Ishikawa (cell line): ENCODE results near the gene METTL24.

ENCODE experiments used
- EP300 ChIP-seq: IDR thresholded peaks from 2 replicates; pipeline ENCODE4 v1.6.1; 2012; ENCODE audit warnings: borderline replicate concordance
- FOXM1 ChIP-seq: IDR thresholded peaks from 2 replicates; pipeline ENCODE4 v1.6.1; 2012; ENCODE audit warnings: low read depth, borderline replicate concordance
- NFIC ChIP-seq: IDR thresholded peaks from 2 replicates; pipeline ENCODE4 v1.6.1; 2012
- RAD21 ChIP-seq: IDR thresholded peaks from 2 replicates; pipeline ENCODE4 v1.6.1; 2012; ENCODE audit warnings: low read depth
- REST ChIP-seq: IDR thresholded peaks from 2 replicates; pipeline ENCODE4 v1.6.1; 2012; ENCODE audit warnings: low read depth, mild to moderate bottlenecking

GRCh38 chr6:110256366-110256765 is 101.8 kb downstream of the METTL24 start:
- TF ChIP-seq RAD21 (no peak), EP300 (no peak), REST (no peak), NFIC (no peak), FOXM1 (no peak)
